ENCODE results near the gene LIMA1.

DNA sequence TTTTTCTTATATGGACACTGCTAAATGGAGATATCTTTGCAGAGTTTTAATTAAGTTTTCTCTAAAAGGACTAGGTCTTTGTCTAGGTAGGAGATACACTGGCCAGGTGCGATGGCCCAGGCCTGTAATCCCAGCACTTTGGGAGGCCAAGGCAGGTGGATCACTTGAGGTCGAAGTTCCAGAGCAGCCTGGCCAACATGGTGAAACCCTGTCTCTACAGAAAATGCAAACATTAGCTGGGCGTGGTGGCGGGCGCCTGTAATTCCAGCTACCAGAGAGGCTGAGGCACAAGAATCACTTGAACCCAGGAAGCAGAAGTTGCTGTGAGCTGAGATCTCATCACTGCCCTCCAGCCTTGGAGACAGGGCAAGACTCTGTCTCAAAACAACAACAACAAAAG lies 99.1 kb downstream of the LIMA1 start:
- TF ChIP-seq, protein P1, sequence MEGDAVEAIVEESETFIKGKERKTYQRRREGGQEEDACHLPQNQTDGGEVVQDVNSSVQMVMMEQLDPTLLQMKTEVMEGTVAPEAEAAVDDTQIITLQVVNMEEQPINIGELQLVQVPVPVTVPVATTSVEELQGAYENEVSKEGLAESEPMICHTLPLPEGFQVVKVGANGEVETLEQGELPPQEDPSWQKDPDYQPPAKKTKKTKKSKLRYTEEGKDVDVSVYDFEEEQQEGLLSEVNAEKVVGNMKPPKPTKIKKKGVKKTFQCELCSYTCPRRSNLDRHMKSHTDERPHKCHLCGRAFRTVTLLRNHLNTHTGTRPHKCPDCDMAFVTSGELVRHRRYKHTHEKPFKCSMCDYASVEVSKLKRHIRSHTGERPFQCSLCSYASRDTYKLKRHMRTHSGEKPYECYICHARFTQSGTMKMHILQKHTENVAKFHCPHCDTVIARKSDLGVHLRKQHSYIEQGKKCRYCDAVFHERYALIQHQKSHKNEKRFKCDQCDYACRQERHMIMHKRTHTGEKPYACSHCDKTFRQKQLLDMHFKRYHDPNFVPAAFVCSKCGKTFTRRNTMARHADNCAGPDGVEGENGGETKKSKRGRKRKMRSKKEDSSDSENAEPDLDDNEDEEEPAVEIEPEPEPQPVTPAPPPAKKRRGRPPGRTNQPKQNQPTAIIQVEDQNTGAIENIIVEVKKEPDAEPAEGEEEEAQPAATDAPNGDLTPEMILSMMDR (IDR thresholded peaks at IDR 0.05; ENCODE audit: insufficient read depth, low read length, poor library complexity, severe bottlenecking) = no peak
- TF ChIP-seq EZH2phosphoT487 (conservative IDR thresholded peaks at IDR 0.05; ENCODE audit: low read length) = no peak
